C4-2B (cell line): ENCODE results near the gene PSD4.

ENCODE experiments used
- ZFX ChIP-seq: fragments of 450-650 bp; IDR thresholded peaks from 2 replicates; pipeline ENCODE4 v1.6.1; 2017
- TF ChIP-seq, protein P1 (sequence below): fragments of 450-650 bp; conservative IDR thresholded peaks from 2 replicates; pipeline ENCODE4 v1.5.1; 2017; ENCODE audit warnings: mild to moderate bottlenecking

DNA sequence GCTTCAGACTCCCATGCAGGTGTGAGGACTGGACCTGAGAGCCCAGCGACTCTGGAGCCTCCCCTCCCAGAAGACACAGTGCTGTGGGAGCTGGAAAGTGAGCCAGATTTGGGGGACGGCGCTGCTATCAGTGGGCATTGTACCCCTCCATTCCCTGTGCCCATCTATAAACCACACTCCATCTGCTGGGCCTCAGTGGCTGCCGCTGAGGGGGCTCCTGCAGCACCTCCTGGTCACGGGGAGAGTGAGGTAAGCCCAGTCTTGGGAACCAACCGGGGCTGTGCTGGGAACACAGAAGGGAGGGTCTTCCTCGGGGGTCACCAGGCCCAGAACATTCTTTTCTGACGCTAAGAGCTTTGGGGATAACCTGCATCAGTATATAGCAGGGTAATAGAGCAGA is 9.5 kb downstream of the PSD4 start:
- TF ChIP-seq, protein P1, sequence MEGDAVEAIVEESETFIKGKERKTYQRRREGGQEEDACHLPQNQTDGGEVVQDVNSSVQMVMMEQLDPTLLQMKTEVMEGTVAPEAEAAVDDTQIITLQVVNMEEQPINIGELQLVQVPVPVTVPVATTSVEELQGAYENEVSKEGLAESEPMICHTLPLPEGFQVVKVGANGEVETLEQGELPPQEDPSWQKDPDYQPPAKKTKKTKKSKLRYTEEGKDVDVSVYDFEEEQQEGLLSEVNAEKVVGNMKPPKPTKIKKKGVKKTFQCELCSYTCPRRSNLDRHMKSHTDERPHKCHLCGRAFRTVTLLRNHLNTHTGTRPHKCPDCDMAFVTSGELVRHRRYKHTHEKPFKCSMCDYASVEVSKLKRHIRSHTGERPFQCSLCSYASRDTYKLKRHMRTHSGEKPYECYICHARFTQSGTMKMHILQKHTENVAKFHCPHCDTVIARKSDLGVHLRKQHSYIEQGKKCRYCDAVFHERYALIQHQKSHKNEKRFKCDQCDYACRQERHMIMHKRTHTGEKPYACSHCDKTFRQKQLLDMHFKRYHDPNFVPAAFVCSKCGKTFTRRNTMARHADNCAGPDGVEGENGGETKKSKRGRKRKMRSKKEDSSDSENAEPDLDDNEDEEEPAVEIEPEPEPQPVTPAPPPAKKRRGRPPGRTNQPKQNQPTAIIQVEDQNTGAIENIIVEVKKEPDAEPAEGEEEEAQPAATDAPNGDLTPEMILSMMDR: no peak
- TF ChIP-seq ZFX: no peak
